ENCODE data around the gene SERPINE1. TPM values are rescaled to one million over a fixed set of nuclear protein-coding genes. Genes with fewer than 3 reads are reported as not detected.

The SERPINE1 gene
- total and polyA plus RNA-seq, 2 of the 13 experiments (the other 11 are each of a cell fraction or from before 2014, with no cell fraction given): 21.2 to 1,576 TPM

DNA sequence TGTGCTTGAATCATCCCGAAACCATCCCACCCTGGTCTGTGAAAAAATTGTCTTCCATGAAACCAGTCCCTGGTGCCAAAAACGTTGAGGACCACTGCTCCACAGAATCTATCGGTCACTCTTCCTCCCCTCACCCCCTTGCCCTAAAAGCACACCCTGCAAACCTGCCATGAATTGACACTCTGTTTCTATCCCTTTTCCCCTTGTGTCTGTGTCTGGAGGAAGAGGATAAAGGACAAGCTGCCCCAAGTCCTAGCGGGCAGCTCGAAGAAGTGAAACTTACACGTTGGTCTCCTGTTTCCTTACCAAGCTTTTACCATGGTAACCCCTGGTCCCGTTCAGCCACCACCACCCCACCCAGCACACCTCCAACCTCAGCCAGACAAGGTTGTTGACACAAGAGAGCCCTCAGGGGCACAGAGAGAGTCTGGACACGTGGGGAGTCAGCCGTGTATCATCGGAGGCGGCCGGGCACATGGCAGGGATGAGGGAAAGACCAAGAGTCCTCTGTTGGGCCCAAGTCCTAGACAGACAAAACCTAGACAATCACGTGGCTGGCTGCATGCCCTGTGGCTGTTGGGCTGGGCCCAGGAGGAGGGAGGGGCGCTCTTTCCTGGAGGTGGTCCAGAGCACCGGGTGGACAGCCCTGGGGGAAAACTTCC, 784 bp upstream of the SERPINE1 start (continued):
- TF ChIP-seq, protein P1, sequence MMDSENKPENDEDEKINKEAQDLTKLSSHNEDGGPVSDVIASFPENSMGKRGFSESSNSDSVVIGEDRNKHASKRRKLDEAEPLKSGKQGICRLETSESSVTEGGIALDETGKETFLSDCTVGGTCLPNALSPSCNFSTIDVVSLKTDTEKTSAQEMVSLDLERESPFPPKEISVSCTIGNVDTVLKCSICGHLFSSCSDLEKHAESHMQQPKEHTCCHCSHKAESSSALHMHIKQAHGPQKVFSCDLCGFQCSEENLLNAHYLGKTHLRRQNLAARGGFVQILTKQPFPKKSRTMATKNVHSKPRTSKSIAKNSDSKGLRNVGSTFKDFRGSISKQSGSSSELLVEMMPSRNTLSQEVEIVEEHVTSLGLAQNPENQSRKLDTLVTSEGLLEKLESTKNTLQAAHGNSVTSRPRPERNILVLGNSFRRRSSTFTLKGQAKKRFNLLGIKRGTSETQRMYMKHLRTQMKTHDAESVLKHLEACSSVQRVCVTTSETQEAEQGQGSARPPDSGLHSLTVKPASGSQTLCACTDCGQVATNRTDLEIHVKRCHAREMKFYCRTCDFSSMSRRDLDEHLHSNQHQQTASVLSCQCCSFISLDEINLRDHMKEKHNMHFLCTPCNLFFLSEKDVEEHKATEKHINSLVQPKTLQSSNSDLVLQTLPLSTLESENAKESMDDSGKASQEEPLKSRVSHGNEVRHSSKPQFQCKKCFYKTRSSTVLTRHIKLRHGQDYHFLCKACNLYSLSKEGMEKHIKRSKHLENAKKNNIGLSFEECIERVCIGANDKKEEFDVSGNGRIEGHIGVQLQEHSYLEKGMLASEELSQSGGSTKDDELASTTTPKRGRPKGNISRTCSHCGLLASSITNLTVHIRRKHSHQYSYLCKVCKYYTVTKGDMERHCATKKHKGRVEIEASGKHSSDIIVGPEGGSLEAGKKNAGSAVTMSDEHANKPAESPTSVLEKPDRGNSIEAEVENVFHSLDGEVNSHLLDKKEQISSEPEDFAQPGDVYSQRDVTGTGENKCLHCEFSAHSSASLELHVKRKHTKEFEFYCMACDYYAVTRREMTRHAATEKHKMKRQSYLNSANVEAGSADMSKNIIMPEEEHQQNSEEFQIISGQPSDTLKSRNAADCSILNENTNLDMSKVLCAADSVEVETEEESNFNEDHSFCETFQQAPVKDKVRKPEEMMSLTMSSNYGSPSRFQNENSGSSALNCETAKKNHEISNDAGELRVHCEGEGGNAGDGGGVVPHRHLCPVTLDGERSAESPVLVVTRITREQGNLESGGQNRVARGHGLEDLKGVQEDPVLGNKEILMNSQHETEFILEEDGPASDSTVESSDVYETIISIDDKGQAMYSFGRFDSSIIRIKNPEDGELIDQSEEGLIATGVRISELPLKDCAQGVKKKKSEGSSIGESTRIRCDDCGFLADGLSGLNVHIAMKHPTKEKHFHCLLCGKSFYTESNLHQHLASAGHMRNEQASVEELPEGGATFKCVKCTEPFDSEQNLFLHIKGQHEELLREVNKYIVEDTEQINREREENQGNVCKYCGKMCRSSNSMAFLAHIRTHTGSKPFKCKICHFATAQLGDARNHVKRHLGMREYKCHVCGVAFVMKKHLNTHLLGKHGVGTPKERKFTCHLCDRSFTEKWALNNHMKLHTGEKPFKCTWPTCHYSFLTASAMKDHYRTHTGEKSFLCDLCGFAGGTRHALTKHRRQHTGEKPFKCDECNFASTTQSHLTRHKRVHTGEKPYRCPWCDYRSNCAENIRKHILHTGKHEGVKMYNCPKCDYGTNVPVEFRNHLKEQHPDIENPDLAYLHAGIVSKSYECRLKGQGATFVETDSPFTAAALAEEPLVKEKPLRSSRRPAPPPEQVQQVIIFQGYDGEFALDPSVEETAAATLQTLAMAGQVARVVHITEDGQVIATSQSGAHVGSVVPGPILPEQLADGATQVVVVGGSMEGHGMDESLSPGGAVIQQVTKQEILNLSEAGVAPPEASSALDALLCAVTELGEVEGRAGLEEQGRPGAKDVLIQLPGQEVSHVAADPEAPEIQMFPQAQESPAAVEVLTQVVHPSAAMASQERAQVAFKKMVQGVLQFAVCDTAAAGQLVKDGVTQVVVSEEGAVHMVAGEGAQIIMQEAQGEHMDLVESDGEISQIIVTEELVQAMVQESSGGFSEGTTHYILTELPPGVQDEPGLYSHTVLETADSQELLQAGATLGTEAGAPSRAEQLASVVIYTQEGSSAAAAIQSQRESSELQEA (CRISPR knock-in tag; IDR thresholded peaks at IDR 0.05; ENCODE audit: not compliant biosample characterization): peak; percentile 17
- TF ChIP-seq, protein P2, sequence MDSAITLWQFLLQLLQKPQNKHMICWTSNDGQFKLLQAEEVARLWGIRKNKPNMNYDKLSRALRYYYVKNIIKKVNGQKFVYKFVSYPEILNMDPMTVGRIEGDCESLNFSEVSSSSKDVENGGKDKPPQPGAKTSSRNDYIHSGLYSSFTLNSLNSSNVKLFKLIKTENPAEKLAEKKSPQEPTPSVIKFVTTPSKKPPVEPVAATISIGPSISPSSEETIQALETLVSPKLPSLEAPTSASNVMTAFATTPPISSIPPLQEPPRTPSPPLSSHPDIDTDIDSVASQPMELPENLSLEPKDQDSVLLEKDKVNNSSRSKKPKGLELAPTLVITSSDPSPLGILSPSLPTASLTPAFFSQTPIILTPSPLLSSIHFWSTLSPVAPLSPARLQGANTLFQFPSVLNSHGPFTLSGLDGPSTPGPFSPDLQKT (CRISPR knock-in tag; IDR thresholded peaks at IDR 0.05; ENCODE audit: borderline replicate concordance): no peak
- TF ChIP-seq, protein P3, sequence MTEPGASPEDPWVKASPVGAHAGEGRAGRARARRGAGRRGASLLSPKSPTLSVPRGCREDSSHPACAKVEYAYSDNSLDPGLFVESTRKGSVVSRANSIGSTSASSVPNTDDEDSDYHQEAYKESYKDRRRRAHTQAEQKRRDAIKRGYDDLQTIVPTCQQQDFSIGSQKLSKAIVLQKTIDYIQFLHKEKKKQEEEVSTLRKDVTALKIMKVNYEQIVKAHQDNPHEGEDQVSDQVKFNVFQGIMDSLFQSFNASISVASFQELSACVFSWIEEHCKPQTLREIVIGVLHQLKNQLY (CRISPR knock-in tag; IDR thresholded peaks at IDR 0.05): peak; percentile 98
- TF ChIP-seq, protein P4, sequence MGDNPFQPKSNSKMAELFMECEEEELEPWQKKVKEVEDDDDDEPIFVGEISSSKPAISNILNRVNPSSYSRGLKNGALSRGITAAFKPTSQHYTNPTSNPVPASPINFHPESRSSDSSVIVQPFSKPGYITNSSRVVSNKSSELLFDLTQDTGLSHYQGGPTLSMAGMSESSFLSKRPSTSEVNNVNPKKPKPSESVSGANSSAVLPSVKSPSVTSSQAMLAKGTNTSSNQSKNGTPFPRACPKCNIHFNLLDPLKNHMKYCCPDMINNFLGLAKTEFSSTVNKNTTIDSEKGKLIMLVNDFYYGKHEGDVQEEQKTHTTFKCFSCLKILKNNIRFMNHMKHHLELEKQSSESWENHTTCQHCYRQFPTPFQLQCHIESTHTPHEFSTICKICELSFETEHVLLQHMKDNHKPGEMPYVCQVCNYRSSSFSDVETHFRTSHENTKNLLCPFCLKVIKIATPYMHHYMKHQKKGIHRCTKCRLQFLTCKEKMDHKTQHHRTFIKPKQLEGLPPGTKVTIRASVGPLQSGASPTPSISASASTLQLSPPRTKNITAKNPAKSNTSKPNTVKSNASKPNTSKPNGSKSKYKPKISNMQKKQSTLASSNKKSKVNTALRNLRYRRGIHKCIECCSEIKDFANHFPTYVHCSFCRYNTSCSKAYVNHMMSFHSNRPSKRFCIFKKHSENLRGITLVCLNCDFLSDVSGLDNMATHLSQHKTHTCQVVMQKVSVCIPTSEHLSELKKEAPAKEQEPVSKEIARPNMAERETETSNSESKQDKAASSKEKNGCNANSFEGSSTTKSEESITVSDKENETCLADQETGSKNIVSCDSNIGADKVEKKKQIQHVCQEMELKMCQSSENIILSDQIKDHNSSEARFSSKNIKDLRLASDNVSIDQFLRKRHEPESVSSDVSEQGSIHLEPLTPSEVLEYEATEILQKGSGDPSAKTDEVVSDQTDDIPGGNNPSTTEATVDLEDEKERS (CRISPR knock-in tag; IDR thresholded peaks at IDR 0.05): peak; percentile 81; the same call in 1 of the 2 replicates
- TF ChIP-seq TEAD3 (CRISPR knock-in tag; optimal IDR thresholded peaks at IDR 0.05; ENCODE audit: borderline replicate concordance) (no peak), ZNF816 (CRISPR knock-in tag; IDR thresholded peaks at IDR 0.05; ENCODE audit: borderline replicate concordance) (peak; percentile 13; the same call in 1 of the 2 replicates), EP300 (IDR thresholded peaks at IDR 0.05; ENCODE audit: low read depth in 2 of 2, low read length in 2 of 2) (peak in 1 of 2 experiments; percentile 57; a peak in 1 of 4 replicates), EP300 (CRISPR knock-in tag; IDR thresholded peaks at IDR 0.05; ENCODE audit: borderline replicate concordance) (peak; percentile 66; the same call in 1 of the 2 replicates), HIVEP1 (CRISPR knock-in tag; IDR thresholded peaks at IDR 0.05) (peak; percentile 92), SMAD3 (CRISPR knock-in tag; IDR thresholded peaks at IDR 0.05) (no peak), TCF7L2 (IDR thresholded peaks at IDR 0.05; ENCODE audit: low read depth, low read length) (no peak), ZNF746 (CRISPR knock-in tag; IDR thresholded peaks at IDR 0.05) (0 out of 2 replicates have a peak, but pooled peaks have one; percentile 8), TOPORS (CRISPR knock-in tag; IDR thresholded peaks at IDR 0.05) (peak; percentile 45; the same call in 1 of the 2 replicates), ZNF878 (CRISPR knock-in tag; IDR thresholded peaks at IDR 0.05) (no peak; the same call in 1 of the 2 replicates)
- TF ChIP-seq, protein P5, sequence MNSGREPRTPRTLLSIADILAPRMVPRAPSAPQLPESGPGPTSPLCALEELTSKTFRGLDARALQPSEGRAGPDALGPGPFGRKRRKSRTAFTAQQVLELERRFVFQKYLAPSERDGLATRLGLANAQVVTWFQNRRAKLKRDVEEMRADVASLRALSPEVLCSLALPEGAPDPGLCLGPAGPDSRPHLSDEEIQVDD (CRISPR knock-in tag; IDR thresholded peaks at IDR 0.05; ENCODE audit: borderline replicate concordance): peak; percentile 31; the same call in 1 of the 2 replicates

All from HepG2 (cell line).